ENCODE measurements around the gene MAGI2.

The MAGI2 gene

GRCh38 chr7:78563191-78563590 lies 890.3 kb downstream of the MAGI2 start:
- TF ChIP-seq, protein P1, sequence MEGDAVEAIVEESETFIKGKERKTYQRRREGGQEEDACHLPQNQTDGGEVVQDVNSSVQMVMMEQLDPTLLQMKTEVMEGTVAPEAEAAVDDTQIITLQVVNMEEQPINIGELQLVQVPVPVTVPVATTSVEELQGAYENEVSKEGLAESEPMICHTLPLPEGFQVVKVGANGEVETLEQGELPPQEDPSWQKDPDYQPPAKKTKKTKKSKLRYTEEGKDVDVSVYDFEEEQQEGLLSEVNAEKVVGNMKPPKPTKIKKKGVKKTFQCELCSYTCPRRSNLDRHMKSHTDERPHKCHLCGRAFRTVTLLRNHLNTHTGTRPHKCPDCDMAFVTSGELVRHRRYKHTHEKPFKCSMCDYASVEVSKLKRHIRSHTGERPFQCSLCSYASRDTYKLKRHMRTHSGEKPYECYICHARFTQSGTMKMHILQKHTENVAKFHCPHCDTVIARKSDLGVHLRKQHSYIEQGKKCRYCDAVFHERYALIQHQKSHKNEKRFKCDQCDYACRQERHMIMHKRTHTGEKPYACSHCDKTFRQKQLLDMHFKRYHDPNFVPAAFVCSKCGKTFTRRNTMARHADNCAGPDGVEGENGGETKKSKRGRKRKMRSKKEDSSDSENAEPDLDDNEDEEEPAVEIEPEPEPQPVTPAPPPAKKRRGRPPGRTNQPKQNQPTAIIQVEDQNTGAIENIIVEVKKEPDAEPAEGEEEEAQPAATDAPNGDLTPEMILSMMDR (conservative IDR thresholded peaks at IDR 0.05) = no peak
- no peak overlapping the region for H3K27ac ChIP-seq

- H3K27ac ChIP-seq = no peak overlapping the region
- TF ChIP-seq, protein P1 (conservative IDR thresholded peaks at IDR 0.05) = no peak
Measured at GRCh38 chr7:78562191-78562590, 891.3 kb downstream of the MAGI2 start.

DNA sequence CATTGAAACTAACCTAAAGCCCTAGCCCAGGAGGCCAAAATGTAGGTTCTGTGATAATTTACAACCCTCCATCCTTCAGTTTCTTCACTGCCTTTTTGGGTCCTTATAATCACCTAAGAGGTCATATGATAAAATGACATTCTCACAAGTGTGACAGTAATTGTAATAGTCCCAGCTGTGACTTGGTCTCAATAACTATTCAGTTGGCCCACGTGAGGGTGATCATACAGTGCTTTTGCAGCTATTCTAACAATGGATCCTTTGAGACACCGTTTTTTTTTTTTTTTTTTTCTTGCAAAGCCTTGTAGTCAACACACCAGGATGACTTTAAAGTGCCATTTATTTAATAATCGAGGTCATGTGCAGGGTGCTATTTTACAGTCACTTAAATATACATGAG lies 894.9 kb downstream of the MAGI2 start:
- TF ChIP-seq, protein P1 (conservative IDR thresholded peaks at IDR 0.05) = no peak
- no peak overlapping the region for H3K27ac ChIP-seq

DNA sequence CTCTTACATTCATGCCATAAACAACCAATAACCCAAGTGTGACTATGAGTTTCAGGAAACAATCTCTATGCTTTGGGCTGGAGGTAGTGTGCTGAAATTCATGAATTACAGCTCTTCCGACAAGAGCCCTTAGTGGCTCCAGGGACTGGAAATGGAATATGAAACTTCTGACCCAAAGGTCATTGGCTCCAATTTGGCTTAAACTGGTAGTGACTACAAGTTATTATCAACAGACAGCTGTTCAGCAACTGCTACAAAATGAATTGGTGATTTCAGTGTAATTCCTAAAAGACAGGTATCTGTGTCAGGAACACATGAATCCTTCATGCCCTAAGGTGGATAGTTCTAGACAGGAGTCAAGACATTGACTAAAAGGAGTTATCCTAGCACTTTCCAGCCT lies 909.5 kb downstream of the MAGI2 start:
- H3K27ac ChIP-seq = no peak overlapping the region
- TF ChIP-seq, protein P1 (conservative IDR thresholded peaks at IDR 0.05) = no peak

GRCh38 chr7:78542981-78543380 lies 910.5 kb downstream of the MAGI2 start:
- no peak overlapping the region for H3K27ac ChIP-seq
- TF ChIP-seq, protein P1 (conservative IDR thresholded peaks at IDR 0.05) = no peak

DNA sequence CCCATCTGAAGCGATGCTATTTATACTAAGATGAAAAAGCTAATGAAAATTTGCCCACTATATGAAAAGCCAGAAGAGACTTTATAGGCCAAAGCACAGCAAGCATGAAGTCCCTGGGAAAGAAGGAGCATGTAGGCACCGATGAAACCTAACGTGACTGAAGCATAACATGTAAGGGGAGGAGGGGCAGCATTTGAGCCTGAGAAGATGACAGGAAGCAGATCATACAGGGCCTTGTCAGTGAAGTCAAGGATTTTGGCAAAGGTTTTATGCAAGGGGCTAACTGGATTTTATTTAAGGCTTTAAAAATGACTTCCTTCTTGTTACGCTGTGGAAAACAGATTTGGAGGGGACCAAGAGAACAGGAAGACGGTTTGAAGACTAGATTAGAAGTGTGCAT lies 910.9 kb downstream of the MAGI2 start:
- TF ChIP-seq, protein P1 (conservative IDR thresholded peaks at IDR 0.05) = no peak
- H3K27ac ChIP-seq = no peak overlapping the region

- no peak overlapping the region for H3K27ac ChIP-seq
- TF ChIP-seq, protein P1 (conservative IDR thresholded peaks at IDR 0.05) = no peak
Measured at GRCh38 chr7:78539825-78540224, 913.6 kb downstream of the MAGI2 start.

- TF ChIP-seq, protein P1 (conservative IDR thresholded peaks at IDR 0.05) = no peak
- no peak overlapping the region for H3K27ac ChIP-seq
Measured at GRCh38 chr7:78535655-78536054, 917.8 kb downstream of the MAGI2 start.
